B cell (primary cell): Measurements from ENCODE around the gene HLA-C. TPM values are rescaled to one million over a fixed set of nuclear protein-coding genes. Genes with fewer than 3 reads are reported as not detected.

Experiments
- ATAC-seq: fragments of 200-7000 bp; cut with Tn5 transposase; one replicate; pipeline ENCODE4 v1.10.0; 2021; ENCODE audit warnings: low read depth, mild to moderate bottlenecking, moderate number of reproducible peaks, moderate library complexity
- CTCF ChIA-PET: fragments of 350-600 bp; sonication (Branson Sonifier 250); formaldehyde crosslinking; loops from one replicate; lab custom pipeline; 2021; ENCODE audit warnings: antibody characterized with exemption, inconsistent platforms; lab: Charles Lee
- POLR2A ChIA-PET: fragments of 350-600 bp; sonication (Branson Sonifier 250); formaldehyde crosslinking; loops from one replicate; lab custom pipeline; 2021; ENCODE audit warnings: antibody characterized with exemption; lab: Charles Lee
- DNase-seq: peaks from one replicate; pipeline ENCODE4 v3.0.0; 2013
- H2AFZ ChIP-seq: 2 replicates; pipeline ENCODE4 v1.6.1; 2012; ENCODE audit warnings: mild to moderate bottlenecking, low read depth, low read length; ENCODE audit not compliant: insufficient read depth, poor library complexity, severe bottlenecking
- H3K27ac ChIP-seq, 2 donors: 1 replicate in 1 of 2; 2 replicates in 1 of 2; pipeline ENCODE4 v1.5.1; 2012 to 2013; ENCODE audit warnings: low read length in 2 of 2, mild to moderate bottlenecking in 2 of 2, moderate library complexity in 1 of 2
- H3K27me3 ChIP-seq, 4 experiments: fragments of 200-600 bp in 1 of 4; sonication (generic) in 1 of 4; replicated peaks in 1 of 4; 1 replicate in 2 of 4; 2 replicates in 2 of 4; pipeline versions ENCODE4 v1.6.1 to v1.7.0; 2013 to 2016; ENCODE audit warnings: low read length in 3 of 4, mild to moderate bottlenecking in 2 of 4, mixed read lengths in 1 of 4, moderate library complexity in 1 of 4; ENCODE audit not compliant: insufficient read depth in 4 of 4, control insufficient read depth in 3 of 4; ENCODE audit errors: control extremely low read depth in 1 of 4
- H3K36me3 ChIP-seq, 2 experiments: replicated peaks in 1 of 2; 1 replicate in 1 of 2; 2 replicates in 1 of 2; pipeline versions ENCODE4 v1.6.1 to v1.7.1; 2013; ENCODE audit warnings: low read length in 1 of 2; ENCODE audit not compliant: insufficient read depth in 2 of 2, control insufficient read depth in 1 of 2; ENCODE audit errors: control extremely low read depth in 1 of 2, extremely low read depth in 1 of 2
- H3K4me1 ChIP-seq, 2 donors: fragments of 200-600 bp in 1 of 2; sonication (generic) in 1 of 2; 1 replicate in 1 of 2; 2 replicates in 1 of 2; pipeline versions ENCODE4 v1.5.1 to v1.6.1; 2013 to 2017; ENCODE audit warnings: low read length in 2 of 2; ENCODE audit not compliant: control insufficient read depth in 2 of 2, insufficient read depth in 2 of 2
- H3K4me2 ChIP-seq: replicated peaks from 2 replicates; pipeline ENCODE3; 2012; ENCODE audit warnings: mild to moderate bottlenecking, low read depth, low read length; ENCODE audit not compliant: poor library complexity, severe bottlenecking
- H3K4me3 ChIP-seq, 5 experiments: fragments of 200-600 bp in 1 of 5; sonication (generic) in 1 of 5; 1 replicate in 3 of 5; 2 replicates in 2 of 5; pipeline versions ENCODE4 v1.5.1 to v1.7.0; 2011 to 2016; ENCODE audit warnings: low read length in 4 of 5, mild to moderate bottlenecking in 4 of 5, low read depth in 2 of 5, control low read depth in 1 of 5, moderate library complexity in 1 of 5; ENCODE audit not compliant: insufficient read depth in 1 of 5; ENCODE audit errors: control extremely low read depth in 1 of 5, extremely low read depth in 1 of 5
- H3K79me2 ChIP-seq: fragments of 200-600 bp; sonication (generic); one replicate; pipeline ENCODE4 v1.6.0; 2016; ENCODE audit warnings: low read length; ENCODE audit not compliant: control insufficient read depth, insufficient read depth
- H3K9ac ChIP-seq: fragments of 200-600 bp; sonication (generic); 2 replicates; pipeline ENCODE4 v1.6.1; 2017; ENCODE audit warnings: mild to moderate bottlenecking, low read length, moderate library complexity
- H3K9me3 ChIP-seq, 3 donors: one replicate each; pipeline versions ENCODE4 v1.6.1 to v1.7.1; 2013; ENCODE audit warnings: low read length in 2 of 3; ENCODE audit not compliant: control insufficient read depth in 2 of 3, insufficient read depth in 1 of 3; ENCODE audit errors: control extremely low read depth in 1 of 3
- H4K20me1 ChIP-seq: 2 replicates; pipeline ENCODE4 v1.6.0; 2012; ENCODE audit warnings: mild to moderate bottlenecking, low read length; ENCODE audit not compliant: insufficient read depth, control insufficient read depth, poor library complexity, severe bottlenecking
- H3K27ac Mint-ChIP-seq: one replicate; pipeline ENCODE4 v1.8.0; 2021; ENCODE audit warnings: mixed read lengths
- H3K27me3 Mint-ChIP-seq: one replicate; pipeline ENCODE4 v1.8.0; 2021; ENCODE audit warnings: mixed read lengths
- H3K4me1 Mint-ChIP-seq: one replicate; pipeline ENCODE4 v1.8.0; 2021; ENCODE audit warnings: mixed read lengths
- H3K4me3 Mint-ChIP-seq: one replicate; pipeline ENCODE4 v1.8.0; 2021; ENCODE audit warnings: mixed read lengths
- H3K9me3 Mint-ChIP-seq: one replicate; pipeline ENCODE4 v1.8.0; 2022; ENCODE audit warnings: mixed read lengths; ENCODE audit not compliant: insufficient read depth
- EZH2 ChIP-seq: IDR thresholded peaks from 2 replicates; pipeline ENCODE4 v1.6.1; 2012; ENCODE audit warnings: borderline replicate concordance, low read depth, mild to moderate bottlenecking, moderate library complexity, low read length; ENCODE audit not compliant: insufficient read depth, poor library complexity, severe bottlenecking
- WGBS: methylation state at CpG from one replicate; pipeline ENCODE4 v1.1.5; 2013; ENCODE audit warnings: missing lambda C conversion rate; ENCODE audit not compliant: insufficient coverage; 5-methylcytosine and 5-hydroxymethylcytosine counted together
- intact Hi-C: fragments of 100-400 bp; cut with micrococcal nuclease; formaldehyde crosslinking; loops from one replicate; pipeline ENCODE4 v1.10.0; 2022
- polyA plus RNA-seq: library from polyadenylated mRNA; depleted of rRNA; stranded (reverse); fragments of >200 nt; gene quantifications from 2 replicates; pipeline ENCODE4 v1.2.3, GENCODE V29; 2012
- total RNA-seq, 2 donors: library from RNA; stranded (reverse); fragments of 120-200 nt in 1 of 2; gene quantifications; 1 replicate in 1 of 2; 2 replicates in 1 of 2; pipeline versions ENCODE4 v1.2.3 to v1.2.4, GENCODE V29; 2013 to 2022
- TF ChIP-seq, protein P1 (sequence below): fragments of 200-600 bp; IDR thresholded peaks from one replicate; pipeline ENCODE4 v1.8.0; 2022; ENCODE audit warnings: antibody characterized with exemption, mild to moderate bottlenecking

Gene HLA-C
- total and polyA plus RNA-seq, 2 donors (not counting 1 experiment from before 2014, with no cell fraction given) = 998 to 1,983 TPM

DNA sequence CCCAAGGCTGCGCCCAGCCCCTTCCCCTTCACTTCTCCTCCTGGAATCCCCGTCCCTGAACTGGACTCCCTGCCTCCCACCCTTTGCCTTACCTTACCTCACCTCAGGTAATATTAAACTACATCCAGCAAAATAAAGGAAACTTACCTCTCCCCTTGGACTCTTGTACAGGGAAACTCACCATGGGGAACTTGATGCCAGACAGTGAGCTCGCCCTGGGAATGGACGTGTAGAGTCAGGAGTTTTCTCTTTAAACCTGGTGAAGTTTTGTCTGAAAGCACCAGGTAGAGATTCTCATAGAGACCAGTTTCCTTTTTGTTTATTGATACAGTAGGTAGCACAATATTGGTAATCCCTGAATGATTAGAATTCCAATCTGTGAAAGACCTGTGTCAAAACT lies 544 bp upstream of the HLA-C start:
- WGBS = 13% methylated on average over 2 of the region's 4 CpGs
- peak overlapping the region; percentile 98 for H3K4me3 Mint-ChIP-seq
- Histone ChIP-seq H3K27ac (peak overlapping the region; percentile 97 to 98), H2AFZ (peak overlapping the region; percentile 85), H3K36me3 (peaks cover 4 to 26% of the 10 kb centered on the region in 2 experiments), H3K4me3 (peak overlapping the region; percentile 66 to 94 (median 87)), H3K27me3 (no peaks in the 10 kb centered on the region), H4K20me1 (peaks cover 36% of the 10 kb centered on the region), H3K9ac (peak overlapping the region; percentile 99), H3K79me2 (peaks cover 35% of the 10 kb centered on the region), H3K9me3 (no peaks in the 10 kb centered on the region), H3K4me1 (peaks cover 33 to 46% of the 10 kb centered on the region in 2 donors), H3K4me2 (peak overlapping the region; percentile 87)
- no peak for DNase-seq
- no peak for ATAC-seq
- H3K27ac Mint-ChIP-seq = peak overlapping the region; percentile 100
- TF ChIP-seq, protein P1, sequence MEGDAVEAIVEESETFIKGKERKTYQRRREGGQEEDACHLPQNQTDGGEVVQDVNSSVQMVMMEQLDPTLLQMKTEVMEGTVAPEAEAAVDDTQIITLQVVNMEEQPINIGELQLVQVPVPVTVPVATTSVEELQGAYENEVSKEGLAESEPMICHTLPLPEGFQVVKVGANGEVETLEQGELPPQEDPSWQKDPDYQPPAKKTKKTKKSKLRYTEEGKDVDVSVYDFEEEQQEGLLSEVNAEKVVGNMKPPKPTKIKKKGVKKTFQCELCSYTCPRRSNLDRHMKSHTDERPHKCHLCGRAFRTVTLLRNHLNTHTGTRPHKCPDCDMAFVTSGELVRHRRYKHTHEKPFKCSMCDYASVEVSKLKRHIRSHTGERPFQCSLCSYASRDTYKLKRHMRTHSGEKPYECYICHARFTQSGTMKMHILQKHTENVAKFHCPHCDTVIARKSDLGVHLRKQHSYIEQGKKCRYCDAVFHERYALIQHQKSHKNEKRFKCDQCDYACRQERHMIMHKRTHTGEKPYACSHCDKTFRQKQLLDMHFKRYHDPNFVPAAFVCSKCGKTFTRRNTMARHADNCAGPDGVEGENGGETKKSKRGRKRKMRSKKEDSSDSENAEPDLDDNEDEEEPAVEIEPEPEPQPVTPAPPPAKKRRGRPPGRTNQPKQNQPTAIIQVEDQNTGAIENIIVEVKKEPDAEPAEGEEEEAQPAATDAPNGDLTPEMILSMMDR = no peak
- TF ChIP-seq EZH2 = no peak
- POLR2A ChIA-PET = interaction anchor here (0.8 to 2.0 kb wide), 7 partner anchors 69 to 655 kb away, joined by 3 to 13 read pairs (median 4); partner anchors contain the start of genes MRPS18B and PPP1R10
- no peaks in the 10 kb centered on the region for H3K9me3 Mint-ChIP-seq
- CTCF ChIA-PET = interaction anchor here (0.9 to 2.5 kb wide), 6 partner anchors 35 to 138 kb away, joined by 3 to 15 read pairs (median 4); no protein-coding TSS in a partner anchor
- H3K4me1 Mint-ChIP-seq = peaks cover 58% of the 10 kb centered on the region
- no peaks in the 10 kb centered on the region for H3K27me3 Mint-ChIP-seq
- intact Hi-C loops = loop anchor here (1.0 kb wide), 6 partner anchors 36 to 114 kb away; partner anchors contain the start of genes HLA-B and TCF19
